ENCODE data around the gene ADCY7.
"Not testable (repeated sequence)": the region's sequence is repeated elsewhere in the genome, so short reads cannot be mapped to it uniquely, and the experiment has no call there.

The ADCY7 gene

GRCh38 chr16:50340578-50340977 lies 74.2 kb downstream of the ADCY7 start:
- no peak for TF ChIP-seq CTCF (IDR thresholded peaks at IDR 0.05; ENCODE audit: low read depth, low read length, missing control alignments)
- no peak overlapping the region for H3K4me3 ChIP-seq (ENCODE audit: low read depth, low read length)
- no peak for DNase-seq (ENCODE audit: low read depth)

DNA sequence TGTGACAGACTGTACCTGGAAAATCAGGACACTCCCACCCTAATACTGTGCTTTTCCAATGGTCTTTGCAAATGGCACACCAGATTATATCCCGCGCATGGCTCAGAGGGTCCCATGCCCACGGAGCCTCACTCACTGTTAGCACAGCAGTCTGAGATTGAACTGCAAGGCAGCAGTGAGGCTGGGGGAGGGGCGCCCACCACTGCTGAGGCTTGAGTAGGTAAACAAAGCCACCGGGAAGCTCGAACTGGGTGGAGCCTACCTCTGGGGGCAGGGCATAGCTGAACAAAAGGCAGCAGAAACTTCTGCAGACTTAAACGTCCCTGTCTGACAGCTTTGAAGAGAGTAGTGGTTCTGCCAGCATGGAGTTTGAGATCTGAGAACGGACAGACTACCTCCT lies 77.2 kb downstream of the ADCY7 start:
- not testable (repeated sequence) for H3K4me3 ChIP-seq (ENCODE audit: low read depth, low read length); DNase-seq (ENCODE audit: low read depth)

GRCh38 chr16:50345210-50345609 lies 78.9 kb downstream of the ADCY7 start:
- DNase-seq (ENCODE audit: low read depth); H3K4me3 ChIP-seq (ENCODE audit: low read depth, low read length): not testable (repeated sequence)

GRCh38 chr16:50351116-50351515 lies 84.8 kb downstream of the ADCY7 start:
- H3K4me3 ChIP-seq (ENCODE audit: low read depth, low read length), result no peak overlapping the region
- TF ChIP-seq CTCF (IDR thresholded peaks at IDR 0.05; ENCODE audit: low read depth, low read length, missing control alignments), result no peak
- DNase-seq (ENCODE audit: low read depth), result no peak

GRCh38 chr16:50351952-50352351 lies 85.6 kb downstream of the ADCY7 start:
- DNase-seq (ENCODE audit: low read depth), result no peak
- no peak for TF ChIP-seq CTCF (IDR thresholded peaks at IDR 0.05; ENCODE audit: low read depth, low read length, missing control alignments)
- no peak overlapping the region for H3K4me3 ChIP-seq (ENCODE audit: low read depth, low read length)

- no peak for DNase-seq (ENCODE audit: low read depth)
- no peak overlapping the region for H3K4me3 ChIP-seq (ENCODE audit: low read depth, low read length)
- no peak for TF ChIP-seq CTCF (IDR thresholded peaks at IDR 0.05; ENCODE audit: low read depth, low read length, missing control alignments)
Measured at GRCh38 chr16:50354082-50354481, 87.7 kb downstream of the ADCY7 start.

DNA sequence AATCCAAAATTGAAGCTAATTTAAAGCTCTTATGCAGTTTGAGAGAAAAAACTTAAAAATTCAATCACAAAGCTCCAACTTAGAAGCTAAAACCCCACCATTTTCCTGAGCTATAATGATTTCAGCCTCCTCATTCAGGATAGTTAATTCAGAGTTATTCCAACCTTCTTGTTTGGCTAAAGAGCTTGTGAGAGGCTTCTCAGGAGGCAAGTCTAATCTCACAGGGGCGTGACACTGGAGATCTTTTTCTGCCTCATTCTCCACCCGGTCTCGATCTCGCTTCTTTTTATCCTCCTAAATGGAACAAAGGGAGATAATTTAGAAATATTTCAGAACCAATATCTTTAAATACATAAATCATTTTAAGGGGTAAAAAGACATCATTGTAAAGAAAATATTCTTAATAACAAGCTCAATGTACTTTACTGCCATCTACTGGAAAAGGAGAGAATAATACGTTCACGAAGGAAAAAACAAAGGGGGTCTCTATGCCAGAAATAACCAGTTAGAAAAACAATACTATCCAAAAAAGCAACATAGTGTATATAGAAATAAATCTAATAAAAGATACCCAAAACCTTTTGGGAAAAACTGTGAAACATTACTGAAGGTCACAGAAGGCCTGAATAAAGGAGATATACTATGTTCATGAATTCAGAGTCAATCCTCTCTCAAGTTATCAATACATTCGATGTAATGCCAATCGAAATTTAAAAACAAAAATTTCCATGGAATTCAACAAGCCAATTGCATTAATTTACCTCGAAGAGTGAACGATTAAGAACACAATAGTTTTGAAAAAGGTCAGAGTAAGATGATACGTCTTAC lies 88.5 kb downstream of the ADCY7 start:
- TF ChIP-seq CTCF (IDR thresholded peaks at IDR 0.05; ENCODE audit: low read depth, low read length, missing control alignments), result peak; percentile 52
- H3K4me3 ChIP-seq (ENCODE audit: low read depth, low read length), result no peak overlapping the region
- no peak for DNase-seq (ENCODE audit: low read depth)

DNA sequence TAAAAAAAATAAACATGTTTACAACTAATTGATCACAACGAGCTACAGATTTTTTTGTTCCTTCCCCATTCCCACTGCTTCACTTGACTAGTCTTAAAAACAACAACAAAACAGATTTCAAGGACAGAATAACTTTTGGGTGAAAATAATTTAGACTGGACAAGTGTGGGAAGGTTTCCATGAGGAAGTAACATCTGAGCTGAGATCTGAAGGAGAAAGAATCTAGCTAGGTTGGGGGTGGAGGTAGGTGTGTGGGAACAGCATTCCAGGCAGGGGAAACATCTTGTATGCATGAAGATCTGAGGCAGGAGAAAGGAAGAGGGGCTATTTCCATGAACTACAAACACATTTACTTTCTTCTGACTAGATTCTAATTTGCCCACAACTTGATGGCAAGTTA lies 93.3 kb downstream of the ADCY7 start:
- no peak for DNase-seq (ENCODE audit: low read depth)
- no peak overlapping the region for H3K4me3 ChIP-seq (ENCODE audit: low read depth, low read length)
- TF ChIP-seq CTCF (IDR thresholded peaks at IDR 0.05; ENCODE audit: low read depth, low read length, missing control alignments), result no peak

Measured in GM12864 (cell line).